K562 (cell line): Measurements from ENCODE around the gene METAP1D. TPM values are rescaled to one million over a fixed set of nuclear protein-coding genes. Genes with fewer than 3 reads are reported as not detected.

ENCODE experiments used
- ASH1L ChIP-seq: fragments of 450-650 bp; IDR thresholded peaks from 2 replicates; pipeline ENCODE4 v1.6.1; 2018; ENCODE audit warnings: borderline replicate concordance, mild to moderate bottlenecking, low read depth; ENCODE audit not compliant: partially characterized antibody
- CBFB ChIP-seq: sonication (generic); formaldehyde crosslinking; IDR thresholded peaks from 2 replicates; pipeline ENCODE4 v1.4.0; 2020; ENCODE audit warnings: mild to moderate bottlenecking, missing genetic modification reagents
- CHAMP1 ChIP-seq: fragments of 450-650 bp; IDR thresholded peaks from 2 replicates; pipeline ENCODE4 v1.6.1; 2016; ENCODE audit warnings: mild to moderate bottlenecking
- DIDO1 ChIP-seq: fragments of 450-650 bp; IDR thresholded peaks from 2 replicates; pipeline ENCODE4 v1.6.1; 2016; ENCODE audit warnings: low read depth, missing biosample characterization, missing genetic modification characterization
- EGR1 ChIP-seq: fragments of 450-650 bp; conservative IDR thresholded peaks from 2 replicates; pipeline ENCODE4 v1.6.1; 2017; ENCODE audit warnings: mild to moderate bottlenecking
- FUS ChIP-seq: fragments of 200-400 bp; formaldehyde crosslinking; optimal IDR thresholded peaks from 2 replicates; pipeline ENCODE3; 2017; ENCODE audit warnings: low read depth, low read length
- HBP1 ChIP-seq: fragments of 450-650 bp; formaldehyde crosslinking; IDR thresholded peaks from 2 replicates; pipeline ENCODE4 v1.4.0; 2022; ENCODE audit warnings: missing genetic modification characterization
- HCFC1 ChIP-seq: IDR thresholded peaks from 2 replicates; pipeline ENCODE4 v1.6.1; 2012; ENCODE audit warnings: low read depth, low read length, improper control_type of control experiment
- MTA2 ChIP-seq: fragments of 450-650 bp; IDR thresholded peaks from 2 replicates; pipeline ENCODE4 v1.6.1; 2016; ENCODE audit warnings: low read depth
- NEUROD1 ChIP-seq: fragments of 150-350 bp; IDR thresholded peaks from 2 replicates; pipeline ENCODE4 v1.6.1; 2014; ENCODE audit warnings: borderline replicate concordance, low read length, low read depth; ENCODE audit not compliant: partially characterized antibody
- POLR2A ChIP-seq: fragments of 450-650 bp; conservative IDR thresholded peaks from 2 replicates; pipeline ENCODE4 v1.6.1; 2016
- POLR2G ChIP-seq: fragments of 200-400 bp; formaldehyde crosslinking; IDR thresholded peaks from 2 replicates; pipeline ENCODE4 v1.6.1; 2017; ENCODE audit warnings: low read depth, mild to moderate bottlenecking, antibody characterized with exemption, low read length, moderate library complexity
- POLR2H ChIP-seq: IDR thresholded peaks from 2 replicates; pipeline ENCODE4 v1.6.1; 2016; ENCODE audit warnings: missing genetic modification characterization, low read depth, mild to moderate bottlenecking, control low read depth, missing compliant biosample characterization, moderate library complexity
- PRDM10 ChIP-seq: fragments of 450-650 bp; IDR thresholded peaks from 2 replicates; pipeline ENCODE4 v1.6.1; 2018; ENCODE audit not compliant: partially characterized antibody
- SIX5 ChIP-seq, 2 experiments: IDR thresholded peaks; 2 replicates each; pipeline ENCODE4 v1.6.1; 2011; ENCODE audit warnings: low read length in 2 of 2, borderline replicate concordance in 1 of 2, low read depth in 1 of 2, mild to moderate bottlenecking in 1 of 2, moderate library complexity in 1 of 2; ENCODE audit not compliant: insufficient read depth in 1 of 2
- SOX6 ChIP-seq: fragments of 450-650 bp; IDR thresholded peaks from 2 replicates; pipeline ENCODE4 v1.6.1; 2014; ENCODE audit warnings: mild to moderate bottlenecking
- TAL1 ChIP-seq: fragments of 450-650 bp; IDR thresholded peaks from 2 replicates; pipeline ENCODE4 v1.6.1; 2016; ENCODE audit warnings: mild to moderate bottlenecking
- TCFL5 ChIP-seq: fragments of 250-450 bp; sonication (Bioruptor Pico); conservative IDR thresholded peaks from 2 replicates; pipeline ENCODE4 v1.6.1; 2021; ENCODE audit warnings: mild to moderate bottlenecking, moderate library complexity, matching md5 sums
- ZEB2 ChIP-seq: fragments of 450-650 bp; IDR thresholded peaks from 2 replicates; pipeline ENCODE4 v1.6.1; 2016
- ZFX ChIP-seq: sonication (generic); formaldehyde crosslinking; IDR thresholded peaks from 2 replicates; pipeline ENCODE4 v1.8.0; 2022; ENCODE audit warnings: mild to moderate bottlenecking, missing genetic modification reagents, moderate library complexity
- ZNF197 ChIP-seq: fragments of 200-800 bp; sonication (Bioruptor generic); IDR thresholded peaks from 2 replicates; pipeline ENCODE4 v1.6.1; 2016; ENCODE audit warnings: low read depth, missing genetic modification characterization, missing compliant biosample characterization
- ZNF316 ChIP-seq: fragments of 450-650 bp; IDR thresholded peaks from 2 replicates; pipeline ENCODE4 v1.6.1; 2016
- polyA plus RNA-seq, 8 experiments: library from polyadenylated mRNA; depleted of rRNA in 4 of 8; stranded (reverse) in 5 of 8; unstranded in 3 of 8; fragments of >200 nt; fragmentation: Nextera tagmentation in 2 of 8; fragmentation: Illumina TruSeq in 1 of 8; extraction: Ambion mirVana in 2 of 8; extraction: Trizol in 1 of 8; gene quantifications; 2 replicates each; pipeline versions ENCODE4 v1.2.1 to v1.2.3, GENCODE V29; 2011 to 2014; ENCODE audit warnings: inconsistent platforms in 1 of 8, missing spikeins in 1 of 8
- total RNA-seq, 7 experiments: library from RNA; depleted of rRNA in 6 of 7; stranded (reverse); fragments of >200 nt in 6 of 7; fragmentation: Illumina TruSeq in 2 of 7; extraction: Trizol in 2 of 7; gene quantifications; 2 replicates each; pipeline versions ENCODE4 v1.2.1 to v1.2.3, GENCODE V29; 2011 to 2021; ENCODE audit warnings: low replicate concordance in 1 of 7

The METAP1D gene
- total and polyA plus RNA-seq, 9 of the 15 experiments (the other 6 are each of a cell fraction or from before 2014, with no cell fraction given), result 8.0 to 23.4 (median 15.7) TPM

GRCh38 chr2:171999604-172000469 is at the start of gene METAP1D (continued):
- peak; percentile 80 for TF ChIP-seq NEUROD1
- TF ChIP-seq TAL1, result 0 out of 2 replicates have a peak, but pooled peaks have one; percentile 12
- TF ChIP-seq CHAMP1, result no peak
- peak; percentile 49; the same call in 1 of the 2 replicates for TF ChIP-seq CBFB (CRISPR knock-in tag)
- peak; percentile 98 for TF ChIP-seq POLR2G
- TF ChIP-seq MTA2, result no peak
- TF ChIP-seq TCFL5 (CRISPR knock-in tag), result no peak
- peak; percentile 76 for TF ChIP-seq POLR2H
- TF ChIP-seq ZEB2, result peak; percentile 37
- peak; percentile 53; the same call in 1 of the 2 replicates for TF ChIP-seq HBP1 (CRISPR knock-in tag)
- TF ChIP-seq SOX6, result peak; percentile 72
- no peak for TF ChIP-seq ASH1L
- peak; percentile 86 for TF ChIP-seq HCFC1
- peak; percentile 45; the same call in 1 of the 2 replicates for TF ChIP-seq ZFX (CRISPR knock-in tag)
- no peak for TF ChIP-seq ZNF197
- peak; percentile 94 for TF ChIP-seq POLR2A
- no peak for TF ChIP-seq FUS
- TF ChIP-seq SIX5 (IDR thresholded peaks at IDR 0.05; ENCODE audit: borderline replicate concordance in 1 of 2, insufficient read depth in 1 of 2, low read depth in 1 of 2, low read length in 2 of 2), result peak in 1 of 2 experiments; percentile 12; a peak in 1 of 4 replicates
- no peak for TF ChIP-seq EGR1
- TF ChIP-seq ZNF316, result peak; percentile 38; the same call in 1 of the 2 replicates
- peak; percentile 85 for TF ChIP-seq DIDO1
- peak; percentile 72 for TF ChIP-seq PRDM10
